Body of pancreas (tissue), 4 donors: ENCODE data around the gene HEXD.

Experiments used
- POLR2A ChIP-seq, 3 donors: fragments of 450-650 bp; IDR thresholded peaks; one replicate each; pipeline ENCODE4 v1.6.1; 2016; ENCODE audit warnings: antibody characterized with exemption in 3 of 3, mild to moderate bottlenecking in 2 of 3
- TF ChIP-seq, protein P1 (sequence below), 7 experiments: fragments of 450-650 bp in 4 of 7; fragments of 200-600 bp in 3 of 7; sonication (generic) in 3 of 7; IDR thresholded peaks; one replicate each; pipeline ENCODE4 v1.5.1; 2016 to 2019; ENCODE audit warnings: antibody characterized with exemption in 7 of 7

DNA sequence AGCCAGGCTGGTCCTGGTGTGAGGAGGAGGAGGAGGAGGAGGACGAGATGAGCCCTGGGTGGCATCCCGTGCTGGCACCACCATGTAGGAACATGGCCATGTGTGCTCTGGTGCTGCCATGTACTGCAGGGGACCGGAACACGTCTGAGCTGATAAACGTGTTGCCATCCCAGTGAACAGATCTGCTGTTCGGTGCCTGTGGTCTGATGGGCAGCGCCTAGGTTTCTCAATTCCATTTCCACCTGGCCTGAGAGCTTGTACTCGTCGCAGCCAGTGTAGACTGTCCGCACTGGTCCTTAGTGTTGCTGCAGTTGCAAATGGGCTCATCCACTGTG lies 73.0 kb downstream of the HEXD start:
- TF ChIP-seq, protein P1, sequence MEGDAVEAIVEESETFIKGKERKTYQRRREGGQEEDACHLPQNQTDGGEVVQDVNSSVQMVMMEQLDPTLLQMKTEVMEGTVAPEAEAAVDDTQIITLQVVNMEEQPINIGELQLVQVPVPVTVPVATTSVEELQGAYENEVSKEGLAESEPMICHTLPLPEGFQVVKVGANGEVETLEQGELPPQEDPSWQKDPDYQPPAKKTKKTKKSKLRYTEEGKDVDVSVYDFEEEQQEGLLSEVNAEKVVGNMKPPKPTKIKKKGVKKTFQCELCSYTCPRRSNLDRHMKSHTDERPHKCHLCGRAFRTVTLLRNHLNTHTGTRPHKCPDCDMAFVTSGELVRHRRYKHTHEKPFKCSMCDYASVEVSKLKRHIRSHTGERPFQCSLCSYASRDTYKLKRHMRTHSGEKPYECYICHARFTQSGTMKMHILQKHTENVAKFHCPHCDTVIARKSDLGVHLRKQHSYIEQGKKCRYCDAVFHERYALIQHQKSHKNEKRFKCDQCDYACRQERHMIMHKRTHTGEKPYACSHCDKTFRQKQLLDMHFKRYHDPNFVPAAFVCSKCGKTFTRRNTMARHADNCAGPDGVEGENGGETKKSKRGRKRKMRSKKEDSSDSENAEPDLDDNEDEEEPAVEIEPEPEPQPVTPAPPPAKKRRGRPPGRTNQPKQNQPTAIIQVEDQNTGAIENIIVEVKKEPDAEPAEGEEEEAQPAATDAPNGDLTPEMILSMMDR (IDR thresholded peaks at IDR 0.05): no peak
- no peak for TF ChIP-seq POLR2A (IDR thresholded peaks at IDR 0.05)
